Left renal cortex interstitium (tissue), 4 donors: ENCODE results near the gene NUP43. TPM values are rescaled to one million over a fixed set of nuclear protein-coding genes. Genes with fewer than 3 reads are reported as not detected.
"Not testable (repeated sequence)": the region's sequence is repeated elsewhere in the genome, so short reads cannot be mapped to it uniquely, and the experiment has no call there.

ENCODE experiments used
- DNase-seq, 4 donors: peaks; one replicate each; pipeline ENCODE4 v3.0.0-alpha.2; 2013; ENCODE audit warnings: low read depth in 4 of 4, low spot score in 2 of 4, missing footprints in 1 of 4
- polyA plus RNA-seq, 4 donors: library from polyadenylated mRNA; unstranded; fragments of 120-200 nt; gene quantifications; one replicate each; pipeline ENCODE4 v1.2.1, GENCODE V29; 2013; ENCODE audit not compliant: insufficient read length in 4 of 4

NUP43 gene
- polyA plus RNA-seq, 4 donors: 36.0 to 53.4 (median 43.3) TPM

- peak; percentile 62 to 86 (median 78) for DNase-seq
Measured at GRCh38 chr6:149749594-149750135, 3.3 kb upstream of the NUP43 start, which contains the start of gene PCMT1. PCMT1 (plus strand) TSS chr6:149749741; CDS start chr6:149749902, 161 bp downstream.

GRCh38 chr6:149749082-149749593 is 2.8 kb upstream of the NUP43 start:
- not testable (repeated sequence) for DNase-seq

GRCh38 chr6:149745252-149745651 is 1.1 kb downstream of the NUP43 start:
- DNase-seq: not testable (repeated sequence)

- DNase-seq: no peak
Measured at GRCh38 chr6:149734915-149735314, 11.4 kb downstream of the NUP43 start.

GRCh38 chr6:149733089-149733720 is 13.1 kb downstream of the NUP43 start:
- no peak for DNase-seq

GRCh38 chr6:149729824-149730223 is 16.5 kb downstream of the NUP43 start:
- DNase-seq: no peak

GRCh38 chr6:149728499-149729234 is 17.7 kb downstream of the NUP43 start:
- DNase-seq: no peak

- DNase-seq: no peak
Measured at GRCh38 chr6:149727793-149728498, 18.4 kb downstream of the NUP43 start.

- DNase-seq: no peak
Measured at GRCh38 chr6:149725785-149726184, 20.5 kb downstream of the NUP43 start.

GRCh38 chr6:149723771-149724417 is 22.4 kb downstream of the NUP43 start:
- DNase-seq: no peak

- no peak for DNase-seq
Measured at GRCh38 chr6:149723262-149723661, 23.1 kb downstream of the NUP43 start.

GRCh38 chr6:149719531-149719930 is 26.8 kb downstream of the NUP43 start:
- no peak for DNase-seq

- DNase-seq: peak; percentile 66 to 82 (median 76)
Measured at GRCh38 chr6:149717588-149718458, 28.5 kb downstream of the NUP43 start, which contains the start of gene LATS1. LATS1 (minus strand) TSS chr6:149718101; CDS start chr6:149702126, 15,975 bp downstream.

GRCh38 chr6:149717255-149717587 is 29.1 kb downstream of the NUP43 start:
- DNase-seq: peak in 3 of 4 donors; percentile 16 to 60 (median 50)

- no peak for DNase-seq
Measured at GRCh38 chr6:149716181-149716963, 30.0 kb downstream of the NUP43 start.

- DNase-seq: no peak
Measured at GRCh38 chr6:149714442-149714841, 31.9 kb downstream of the NUP43 start.

GRCh38 chr6:149711711-149712110 is 34.6 kb downstream of the NUP43 start:
- DNase-seq: no peak

- no peak for DNase-seq
Measured at GRCh38 chr6:149701714-149702113, 44.6 kb downstream of the NUP43 start.

- DNase-seq: no peak
Measured at GRCh38 chr6:149699150-149699549, 47.2 kb downstream of the NUP43 start.
